Measurements from ENCODE around the gene SULT1C4. TPM values are rescaled to one million over a fixed set of nuclear protein-coding genes. Genes with fewer than 3 reads are reported as not detected.

The SULT1C4 gene
- total RNA-seq, 1 experiment from 2014 or later = not detected

- CTCF ChIA-PET = no interaction called here
- H3K27ac ChIP-seq (ENCODE audit: low read depth, low read length, poor library complexity, severe bottlenecking) = no peak overlapping the region
- H3K4me1 ChIP-seq (ENCODE audit: insufficient read depth, low read length, poor library complexity, severe bottlenecking) = no peaks in the 10 kb centered on the region
- POLR2A ChIA-PET (ENCODE audit: low non-redundant PET) = no interaction called here
- no peaks in the 10 kb centered on the region for H3K36me3 ChIP-seq (ENCODE audit: insufficient read depth, low read length, poor library complexity, severe bottlenecking)
- no peak for DNase-seq (ENCODE audit: low spot score)
- BruUV-seq (replicated peaks) = no TSS peak
- TF ChIP-seq EZH2 (IDR thresholded peaks at IDR 0.05; ENCODE audit: borderline replicate concordance, low read depth, low read length, poor library complexity, severe bottlenecking) (no peak), CTCF (conservative IDR thresholded peaks at IDR 0.05; ENCODE audit: low read depth, low read length) (no peak)
- intact Hi-C loops (cut with micrococcal nuclease; ENCODE audit: unreplicated experiment) = no loop called here
- H3K27me3 ChIP-seq (replicated peaks; ENCODE audit: insufficient read depth, low read depth, low read length, poor library complexity) = peaks cover 20% of the 10 kb centered on the region
- H3K4me3 ChIP-seq (ENCODE audit: low read depth, low read length, poor library complexity, severe bottlenecking) = no peak overlapping the region
- H3K9me3 ChIP-seq (ENCODE audit: low read depth, low read length, poor library complexity, severe bottlenecking) = no peaks in the 10 kb centered on the region
Measured at GRCh38 chr2:108345951-108346350, 31.8 kb upstream of the SULT1C4 start.

GRCh38 chr2:108346827-108347226, 30.9 kb upstream of the SULT1C4 start:
- Histone ChIP-seq H3K27ac (ENCODE audit: low read depth, low read length, poor library complexity, severe bottlenecking) (no peak overlapping the region), H3K36me3 (ENCODE audit: insufficient read depth, low read length, poor library complexity, severe bottlenecking) (no peaks in the 10 kb centered on the region), H3K9me3 (ENCODE audit: low read depth, low read length, poor library complexity, severe bottlenecking) (no peaks in the 10 kb centered on the region), H3K27me3 (replicated peaks; ENCODE audit: insufficient read depth, low read depth, low read length, poor library complexity) (peaks cover 20% of the 10 kb centered on the region), H3K4me3 (ENCODE audit: low read depth, low read length, poor library complexity, severe bottlenecking) (no peak overlapping the region), H3K4me1 (ENCODE audit: insufficient read depth, low read length, poor library complexity, severe bottlenecking) (no peaks in the 10 kb centered on the region)
- POLR2A ChIA-PET (ENCODE audit: low non-redundant PET) = no interaction called here
- TF ChIP-seq EZH2 (IDR thresholded peaks at IDR 0.05; ENCODE audit: borderline replicate concordance, low read depth, low read length, poor library complexity, severe bottlenecking) = no peak
- TF ChIP-seq CTCF (conservative IDR thresholded peaks at IDR 0.05; ENCODE audit: low read depth, low read length) = no peak
- BruUV-seq (replicated peaks) = no TSS peak
- intact Hi-C loops (cut with micrococcal nuclease; ENCODE audit: unreplicated experiment) = no loop called here
- CTCF ChIA-PET = no interaction called here
- no peak for DNase-seq (ENCODE audit: low spot score)

- no peak for TF ChIP-seq CTCF (conservative IDR thresholded peaks at IDR 0.05; ENCODE audit: low read depth, low read length)
- no peak for TF ChIP-seq EZH2 (IDR thresholded peaks at IDR 0.05; ENCODE audit: borderline replicate concordance, low read depth, low read length, poor library complexity, severe bottlenecking)
Measured at GRCh38 chr2:108347786-108348185, 30.0 kb upstream of the SULT1C4 start.

More at GRCh38 chr2:108347786-108348185, 30.0 kb upstream of the SULT1C4 start:
- H3K27ac ChIP-seq (ENCODE audit: low read depth, low read length, poor library complexity, severe bottlenecking) = no peak overlapping the region
- POLR2A ChIA-PET (ENCODE audit: low non-redundant PET) = no interaction called here
- H3K4me1 ChIP-seq (ENCODE audit: insufficient read depth, low read length, poor library complexity, severe bottlenecking) = no peaks in the 10 kb centered on the region
- H3K9me3 ChIP-seq (ENCODE audit: low read depth, low read length, poor library complexity, severe bottlenecking) = no peaks in the 10 kb centered on the region
- H3K4me3 ChIP-seq (ENCODE audit: low read depth, low read length, poor library complexity, severe bottlenecking) = no peak overlapping the region
- intact Hi-C loops (cut with micrococcal nuclease; ENCODE audit: unreplicated experiment) = no loop called here
- CTCF ChIA-PET = no interaction called here
- BruUV-seq (replicated peaks) = no TSS peak
- H3K27me3 ChIP-seq (replicated peaks; ENCODE audit: insufficient read depth, low read depth, low read length, poor library complexity) = peaks cover 20% of the 10 kb centered on the region
- no peak for DNase-seq (ENCODE audit: low spot score)
- H3K36me3 ChIP-seq (ENCODE audit: insufficient read depth, low read length, poor library complexity, severe bottlenecking) = no peaks in the 10 kb centered on the region

All from A673 (cell line).